Lung (tissue), 12 donors: Measurements from ENCODE around the gene PRR5. TPM values are rescaled to one million over a fixed set of nuclear protein-coding genes. Genes with fewer than 3 reads are reported as not detected.
"Not testable (repeated sequence)": the region's sequence is repeated elsewhere in the genome, so short reads cannot be mapped to it uniquely, and the experiment has no call there.

Experiments
- ATAC-seq: fragments of 200-7000 bp; cut with Tn5 transposase; one replicate; pipeline ENCODE4 v1.9.1; 2020; ENCODE audit warnings: moderate number of reproducible peaks; ENCODE audit not compliant: insufficient read depth, low FRiP score
- DNase-seq, 3 donors: peaks; one replicate each; pipeline ENCODE4 v3.0.0-alpha.2; 2013 to 2017
- H3K27ac ChIP-seq, 2 donors: one replicate each; pipeline ENCODE4 v1.5.1; 2013; ENCODE audit warnings: mild to moderate bottlenecking in 2 of 2, moderate library complexity in 2 of 2, control low read depth in 1 of 2, inconsistent platforms in 1 of 2, low read depth in 1 of 2, low read length in 1 of 2
- H3K27me3 ChIP-seq, 3 donors: one replicate each; pipeline ENCODE4 v1.5.1; 2013; ENCODE audit warnings: low read length in 2 of 3; ENCODE audit not compliant: control insufficient read depth in 3 of 3, insufficient read depth in 3 of 3
- H3K36me3 ChIP-seq, 4 donors: one replicate each; pipeline ENCODE4 v1.5.1; 2013; ENCODE audit warnings: low read length in 4 of 4, mild to moderate bottlenecking in 1 of 4, moderate library complexity in 1 of 4; ENCODE audit not compliant: control insufficient read depth in 4 of 4, insufficient read depth in 4 of 4
- H3K4me1 ChIP-seq, 5 donors: one replicate each; pipeline ENCODE4 v1.5.1; 2013; ENCODE audit warnings: low read length in 5 of 5, mild to moderate bottlenecking in 2 of 5, moderate library complexity in 1 of 5; ENCODE audit not compliant: control insufficient read depth in 5 of 5, insufficient read depth in 5 of 5
- H3K4me3 ChIP-seq: one replicate; pipeline ENCODE4 v1.5.1; 2013; ENCODE audit warnings: mild to moderate bottlenecking, control low read depth, moderate library complexity
- H3K9ac ChIP-seq, 2 donors: one replicate each; pipeline ENCODE4 v1.5.1; 2013; ENCODE audit warnings: low read length in 2 of 2, control low read depth in 1 of 2; ENCODE audit not compliant: insufficient read depth in 1 of 2
- H3K9me3 ChIP-seq, 4 donors: one replicate each; pipeline ENCODE4 v1.5.1; 2013; ENCODE audit warnings: low read length in 3 of 4, mild to moderate bottlenecking in 1 of 4, moderate library complexity in 1 of 4; ENCODE audit not compliant: control insufficient read depth in 4 of 4, insufficient read depth in 3 of 4
- CTCF ChIP-seq: IDR thresholded peaks from 2 replicates; pipeline ENCODE4 v1.5.1; 2012; ENCODE audit warnings: mild to moderate bottlenecking; ENCODE audit errors: control extremely low read depth, extremely low read depth
- WGBS, 2 donors: extraction: QIAGEN DNeasy Blood & Tissue Kit; methylation state at CpG; one replicate each; pipeline ENCODE4 v1.1.7; 2013; 5-methylcytosine and 5-hydroxymethylcytosine counted together
- polyA plus RNA-seq, 2 donors: library from polyadenylated mRNA; stranded (reverse); fragments of 200-250 nt; gene quantifications; one replicate each; pipeline ENCODE4 v1.2.1, GENCODE V29; 2013
- total RNA-seq, 2 donors: library from RNA; depleted of rRNA in 1 of 2; stranded (reverse); fragments of >200 nt in 1 of 2; gene quantifications; one replicate each; pipeline ENCODE4 v1.2.1, GENCODE V29; 2014 to 2021
- donor health status: control.
- donor health status: control.
- donor health status: Bipolar disorder and iron deficiency.
- donor health status: healthy.
- donor health status: DM: yes; HTN: yes; CAD: no.

PRR5 gene
- total and polyA plus RNA-seq, 4 donors = 9.1 to 17.3 (median 11.1) TPM

GRCh38 chr22:44737406-44738346 is 35.7 kb downstream of the PRR5 start:
- DNase-seq (no peak), ATAC-seq (no peak)
- 63 to 75% methylated on average over 30 to 32 of the region's 32 CpGs for WGBS, 2 donors
- Histone ChIP-seq H3K9me3 (no peaks in the 10 kb centered on the region), H3K4me3 (no peak overlapping the region), H3K4me1 (peaks cover 0 to 26% (median 6%) of the 10 kb centered on the region in 5 donors), H3K27ac (no peak overlapping the region), H3K27me3 (peaks cover 0 to 3% (median 0%) of the 10 kb centered on the region in 3 donors), H3K9ac (no peak overlapping the region), H3K36me3 (peaks cover 0 to 1% (median under 1%) of the 10 kb centered on the region in 4 donors)
- no peak for TF ChIP-seq CTCF

GRCh38 chr22:44738347-44738715 is 36.3 kb downstream of the PRR5 start:
- Histone ChIP-seq H3K9me3 (no peaks in the 10 kb centered on the region), H3K27me3 (peaks cover 0 to 3% (median 0%) of the 10 kb centered on the region in 3 donors), H3K4me3 (no peak overlapping the region), H3K4me1 (peaks cover 0 to 31% (median 6%) of the 10 kb centered on the region in 5 donors), H3K27ac (no peak overlapping the region), H3K9ac (no peak overlapping the region), H3K36me3 (no peaks in the 10 kb centered on the region)
- DNase-seq (no peak), ATAC-seq (no peak)
- WGBS, 2 donors = 38 to 54% methylated on average over 14 of the region's 14 CpGs
- no peak for TF ChIP-seq CTCF

- Histone ChIP-seq H3K9me3 (no peaks in the 10 kb centered on the region), H3K4me1 (peaks cover 0 to 38% (median 8%) of the 10 kb centered on the region in 5 donors), H3K36me3 (no peaks in the 10 kb centered on the region), H3K9ac (no peak overlapping the region), H3K27ac (no peak overlapping the region), H3K4me3 (no peak overlapping the region), H3K27me3 (peaks cover 0 to 3% (median 0%) of the 10 kb centered on the region in 3 donors)
- WGBS, 2 donors = 85 to 93% methylated on average over 5 of the region's 5 CpGs
- DNase-seq (no peak), ATAC-seq (no peak)
- TF ChIP-seq CTCF = no peak
Measured at GRCh38 chr22:44739024-44739423, 37.0 kb downstream of the PRR5 start.

- H3K27ac ChIP-seq, DNase-seq: not testable (repeated sequence)
- WGBS, 2 donors = 54 to 59% methylated on average over 10 of the region's 10 CpGs
Measured at GRCh38 chr22:44739666-44740065, 37.7 kb downstream of the PRR5 start.

More at GRCh38 chr22:44739666-44740065, 37.7 kb downstream of the PRR5 start:
- not testable (repeated sequence) for H3K27me3 ChIP-seq, H3K9me3 ChIP-seq, H3K9ac ChIP-seq, ATAC-seq, H3K36me3 ChIP-seq, H3K4me3 ChIP-seq
- H3K4me1 ChIP-seq = peaks cover 0 to 42% (median 13%) of the 10 kb centered on the region in 5 donors
